AG04450 (cell line): ENCODE results near the gene TNRC6A. TPM values are rescaled to one million over a fixed set of nuclear protein-coding genes. Genes with fewer than 3 reads are reported as not detected.

Experiments
- CTCF ChIA-PET: fragments of 300-600, 350-600 bp; formaldehyde crosslinking; extraction: SDS; loops from one replicate; lab custom pipeline; 2022; ENCODE audit warnings: antibody characterized with exemption, inconsistent platforms; lab: Charles Lee
- POLR2A ChIA-PET: fragments of 350-600 bp; formaldehyde crosslinking; extraction: SDS; loops from one replicate; lab custom pipeline; 2021; ENCODE audit warnings: antibody characterized with exemption, inconsistent platforms; lab: Yijun Ruan, JAX
- DNase-seq: peaks from one replicate; pipeline ENCODE4 v3.0.0-alpha.2; 2011; ENCODE audit warnings: low read depth, low spot score
- H3K27ac ChIP-seq: one replicate; pipeline ENCODE4 v1.5.1; 2012; ENCODE audit warnings: low read depth, low read length, control low read depth
- H3K27me3 ChIP-seq: one replicate; pipeline ENCODE4 v1.6.0; 2012; ENCODE audit warnings: low read length; ENCODE audit not compliant: control insufficient read depth, insufficient read depth
- H3K4me3 ChIP-seq: 2 replicates; pipeline ENCODE4 v1.5.1; 2011; ENCODE audit warnings: mild to moderate bottlenecking, low read depth, low read length, control low read depth
- H3K9me3 ChIP-seq: 2 replicates; pipeline ENCODE4 v1.5.1; 2012; ENCODE audit warnings: low read length; ENCODE audit not compliant: control insufficient read depth, insufficient read depth
- CTCF ChIP-seq: IDR thresholded peaks from 2 replicates; pipeline ENCODE4 v1.5.1; 2011; ENCODE audit warnings: low read depth, low read length, control low read depth, inconsistent platforms
- polyA plus RNA-seq: library from polyadenylated mRNA; depleted of rRNA; stranded (reverse); fragments of >200 nt; gene quantifications from 2 replicates; pipeline ENCODE4 v1.2.3, GENCODE V29; 2011

TNRC6A gene
- polyA plus RNA-seq, 1 experiment, result 76.2 TPM

DNA sequence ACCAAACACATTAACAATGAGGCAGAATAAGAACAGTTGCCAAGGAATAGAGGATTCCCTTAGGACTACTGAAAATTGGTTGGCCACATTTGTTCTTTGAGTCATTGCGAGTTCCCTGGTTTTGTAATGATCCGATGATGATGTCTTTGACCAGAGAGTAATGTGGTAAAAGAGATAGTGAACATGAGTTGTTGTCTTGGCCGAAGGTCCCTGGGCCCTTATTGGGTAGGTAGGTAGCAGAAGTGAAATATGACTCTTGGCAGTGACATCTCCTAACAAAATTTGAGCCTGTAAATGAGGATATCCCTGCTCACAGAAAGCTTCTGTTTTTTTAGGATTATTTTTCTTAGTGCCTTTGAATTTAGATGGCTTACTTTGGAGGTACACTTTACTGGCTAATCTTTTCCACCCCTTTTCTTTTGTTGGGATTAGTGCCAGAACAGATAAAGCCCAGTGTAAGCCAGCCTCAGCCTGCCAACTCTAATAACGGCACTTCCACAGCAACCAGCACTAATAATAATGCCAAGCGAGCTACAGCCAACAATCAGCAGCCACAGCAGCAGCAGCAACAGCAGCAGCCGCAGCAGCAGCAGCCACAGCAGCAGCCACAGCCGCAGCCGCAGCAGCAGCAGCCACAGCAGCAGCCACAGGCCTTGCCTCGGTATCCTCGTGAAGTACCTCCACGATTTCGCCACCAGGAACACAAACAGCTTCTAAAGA lies 47.2 kb downstream of the TNRC6A start:
- H3K27ac ChIP-seq, result no peak overlapping the region
- ChIA-PET POLR2A (interaction anchor here (0.6 kb wide), 1 partner anchor 191 kb away, joined by 6 read pairs; no protein-coding TSS in a partner anchor), CTCF (no interaction called here)
- no peak for DNase-seq
- H3K4me3 ChIP-seq, result no peak overlapping the region
- H3K9me3 ChIP-seq, result no peaks in the 10 kb centered on the region
- no peaks in the 10 kb centered on the region for H3K27me3 ChIP-seq
- TF ChIP-seq CTCF, result no peak

- Histone ChIP-seq H3K9me3 (no peaks in the 10 kb centered on the region), H3K27me3 (no peaks in the 10 kb centered on the region), H3K4me3 (no peak overlapping the region), H3K27ac (no peak overlapping the region)
- no peak for TF ChIP-seq CTCF
- CTCF ChIA-PET, result interaction anchor here (0.9 kb wide), 1 partner anchor 199 kb away, joined by 4 read pairs; no protein-coding TSS in a partner anchor
- DNase-seq, result no peak
- POLR2A ChIA-PET, result no interaction called here
Observed at GRCh38 chr16:24778671-24779070, 49.2 kb downstream of the TNRC6A start.

DNA sequence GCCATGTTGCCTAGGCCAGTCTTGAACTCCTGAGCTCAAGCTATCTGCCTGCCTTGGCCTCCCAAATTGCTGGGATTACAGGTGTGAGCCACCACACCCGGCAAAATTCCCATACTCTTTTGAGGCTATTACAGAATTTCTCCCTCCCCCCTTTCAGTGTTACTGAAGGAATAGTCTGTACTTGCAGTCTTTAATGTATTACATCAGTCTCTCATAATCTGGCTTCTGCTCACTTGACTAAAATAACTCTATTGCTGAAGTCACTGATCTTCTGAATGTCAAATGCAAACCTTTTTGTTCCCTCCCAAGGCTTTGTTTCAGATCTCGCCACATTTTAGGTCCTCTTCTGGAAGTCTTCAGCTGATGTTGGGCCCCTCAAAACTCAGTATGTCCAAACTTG lies 51.8 kb downstream of the TNRC6A start:
- no peak for TF ChIP-seq CTCF
- Histone ChIP-seq H3K27me3 (no peaks in the 10 kb centered on the region), H3K27ac (no peak overlapping the region), H3K9me3 (no peaks in the 10 kb centered on the region), H3K4me3 (no peak overlapping the region)
- no peak for DNase-seq
- CTCF ChIA-PET, result no interaction called here
- POLR2A ChIA-PET, result no interaction called here

DNA sequence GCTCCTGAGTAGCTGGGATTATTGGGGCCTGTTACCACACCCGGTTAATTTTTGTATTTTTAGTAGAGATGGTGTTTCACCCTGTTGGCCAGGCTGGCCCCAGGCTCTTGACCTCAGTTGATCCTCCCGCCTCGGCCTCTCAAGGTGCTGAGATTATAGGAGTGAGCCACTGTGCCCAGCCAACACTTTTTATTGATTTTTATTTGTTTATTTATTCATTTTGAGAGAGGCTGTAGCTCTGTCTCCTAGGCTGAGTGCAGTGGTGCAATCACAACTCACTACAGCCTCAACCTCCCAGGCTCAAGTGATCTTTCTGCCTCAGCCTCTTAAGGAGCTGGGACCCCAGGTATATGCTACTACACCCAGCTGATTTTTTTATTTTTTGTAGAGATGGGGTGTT lies 54.7 kb downstream of the TNRC6A start:
- POLR2A ChIA-PET, result no interaction called here
- no peak for DNase-seq
- TF ChIP-seq CTCF, result no peak
- Histone ChIP-seq H3K27ac (no peak overlapping the region), H3K27me3 (no peaks in the 10 kb centered on the region), H3K9me3 (no peaks in the 10 kb centered on the region), H3K4me3 (no peak overlapping the region)
- CTCF ChIA-PET, result interaction anchor here (0.6 kb wide), 1 partner anchor 52 kb away, joined by 7 read pairs; no protein-coding TSS in a partner anchor

DNA sequence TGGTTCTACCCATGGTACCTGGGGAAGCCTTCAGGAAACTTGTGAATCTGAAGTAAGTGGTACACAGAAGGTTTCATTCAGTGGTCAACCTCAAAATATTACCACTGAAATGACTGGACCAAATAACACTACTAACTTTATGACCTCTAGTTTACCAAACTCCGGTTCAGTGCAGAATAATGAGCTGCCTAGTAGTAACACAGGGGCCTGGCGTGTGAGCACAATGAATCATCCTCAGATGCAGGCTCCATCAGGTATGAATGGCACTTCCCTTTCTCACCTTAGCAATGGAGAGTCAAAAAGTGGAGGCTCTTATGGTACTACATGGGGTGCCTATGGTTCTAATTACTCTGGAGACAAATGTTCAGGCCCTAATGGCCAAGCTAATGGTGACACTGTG lies 60.4 kb downstream of the TNRC6A start:
- ChIA-PET CTCF (no interaction called here), POLR2A (no interaction called here)
- Histone ChIP-seq H3K27ac (no peak overlapping the region), H3K9me3 (no peaks in the 10 kb centered on the region), H3K4me3 (no peak overlapping the region), H3K27me3 (no peaks in the 10 kb centered on the region)
- DNase-seq, result no peak
- TF ChIP-seq CTCF, result no peak
